HK-2 (cell line): Measurements from ENCODE around the gene SLC1A7.

Source experiments
- DNase-seq: peaks from one replicate; pipeline ENCODE4 v3.0.0-alpha.2; 2018; ENCODE audit not compliant: unreplicated experiment

SLC1A7 gene

DNA sequence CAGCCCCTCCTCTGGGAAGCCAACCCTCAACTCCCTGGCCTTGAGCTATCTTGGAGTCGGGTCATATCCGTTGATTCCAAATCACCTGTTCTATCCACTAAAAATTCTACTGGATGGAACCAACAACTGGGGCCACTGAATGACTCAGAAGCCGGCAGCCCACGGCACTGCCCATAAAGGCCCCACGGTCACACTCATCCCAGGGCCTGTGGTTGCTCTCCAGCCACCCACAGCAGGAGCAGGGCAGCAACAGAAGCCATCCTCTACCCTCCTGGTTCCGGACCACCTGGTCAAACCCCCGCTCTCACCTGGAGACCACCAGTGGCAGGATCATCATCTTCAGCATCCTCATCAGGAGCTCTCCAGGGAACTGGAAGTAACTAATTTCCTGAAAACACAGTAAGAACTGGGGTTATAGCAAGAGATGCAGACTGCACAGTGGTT lies 8.4 kb downstream of the SLC1A7 start:
- no peak for DNase-seq

DNA sequence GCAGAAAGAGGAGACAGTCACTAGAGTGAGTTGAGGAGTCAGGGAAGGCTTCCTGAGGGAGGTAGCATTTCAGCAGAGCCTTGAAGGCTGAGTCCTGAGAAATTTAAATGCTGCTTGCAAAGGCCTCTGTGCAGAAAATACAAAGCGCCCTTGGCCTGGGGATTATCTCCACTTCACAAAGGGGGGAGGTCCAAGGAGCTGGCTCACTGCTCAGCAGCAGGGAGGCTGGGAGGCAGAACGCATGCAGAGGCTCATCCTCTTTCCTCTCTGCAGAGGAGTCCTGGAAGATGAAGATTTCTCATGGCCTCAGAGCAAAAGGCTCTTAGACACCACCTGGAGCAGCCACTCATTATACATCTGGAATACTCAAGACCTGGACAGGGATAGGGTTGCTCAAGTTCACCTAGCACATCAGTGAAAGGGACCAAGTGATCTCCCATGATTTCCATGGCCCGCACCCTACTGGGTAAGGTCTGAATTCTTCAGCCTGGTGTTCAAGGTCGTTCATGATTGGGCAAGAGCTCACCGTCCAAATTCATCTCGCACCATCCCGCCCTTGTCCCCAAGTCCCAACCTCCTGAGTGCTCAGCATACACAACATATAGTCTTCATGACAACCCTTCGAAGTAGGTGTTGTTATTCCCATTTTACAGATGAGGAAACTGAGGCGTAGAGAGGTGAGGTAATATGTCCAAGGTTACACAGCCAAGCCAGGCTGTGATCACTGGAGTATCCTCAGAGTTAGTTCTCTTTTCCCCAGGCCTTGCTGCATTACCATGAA lies 9.0 kb downstream of the SLC1A7 start:
- no peak for DNase-seq

DNA sequence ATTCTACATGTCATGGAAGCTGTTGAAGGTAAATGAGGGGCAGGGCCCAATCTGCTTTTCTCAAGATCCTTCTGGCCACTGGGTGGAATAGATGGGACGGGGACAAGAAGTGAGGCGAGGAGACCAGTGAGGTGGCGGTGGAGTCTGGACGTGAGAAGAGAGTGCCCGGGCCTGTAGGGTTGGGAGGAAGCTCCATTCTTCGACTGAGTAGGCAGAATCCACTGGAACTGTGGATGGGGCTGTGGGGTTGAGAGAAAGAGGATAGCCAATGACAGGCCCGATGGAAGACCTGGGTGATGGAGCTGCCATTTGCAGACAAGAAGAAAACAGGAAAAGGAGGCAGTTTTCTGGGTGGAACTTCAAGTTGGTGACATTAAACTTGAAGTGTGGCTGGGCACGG lies 10.3 kb downstream of the SLC1A7 start:
- DNase-seq: no peak

DNA sequence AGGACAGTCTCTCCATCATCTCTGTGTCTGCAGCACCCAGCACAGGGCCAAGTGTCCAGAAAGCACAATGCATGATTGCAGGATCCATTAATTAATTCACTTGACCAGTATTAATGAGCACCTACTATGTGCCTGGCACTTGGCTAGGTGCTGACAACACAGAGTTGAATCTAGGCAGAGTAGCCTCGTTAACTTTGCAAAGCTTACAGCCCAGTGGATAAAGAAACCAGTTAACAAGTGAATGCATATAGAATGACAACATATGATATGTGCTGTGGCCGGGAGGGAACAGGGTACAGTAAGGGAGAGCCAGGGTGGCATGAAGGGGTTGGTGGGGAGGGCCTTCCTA lies 10.9 kb downstream of the SLC1A7 start:
- no peak for DNase-seq

- no peak for DNase-seq
Observed at GRCh38 chr1:53130878-53131589, 11.4 kb downstream of the SLC1A7 start.

DNA sequence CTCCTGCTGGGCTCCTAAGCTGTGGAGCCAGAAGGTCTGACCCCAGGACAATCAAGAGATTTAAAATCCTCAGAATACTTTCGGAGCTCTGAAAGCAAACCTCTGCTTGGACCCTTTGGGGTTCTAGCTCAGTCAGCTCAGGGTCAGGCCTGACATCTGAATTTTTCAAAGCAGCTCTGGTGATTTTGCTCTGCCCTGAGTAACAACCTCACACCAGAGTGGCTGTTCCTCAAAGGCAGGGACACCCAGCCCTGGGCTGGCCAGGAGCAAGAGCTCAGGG lies 11.9 kb downstream of the SLC1A7 start:
- DNase-seq: no peak

GRCh38 chr1:53129891-53130597 lies 12.4 kb downstream of the SLC1A7 start:
- no peak for DNase-seq

DNA sequence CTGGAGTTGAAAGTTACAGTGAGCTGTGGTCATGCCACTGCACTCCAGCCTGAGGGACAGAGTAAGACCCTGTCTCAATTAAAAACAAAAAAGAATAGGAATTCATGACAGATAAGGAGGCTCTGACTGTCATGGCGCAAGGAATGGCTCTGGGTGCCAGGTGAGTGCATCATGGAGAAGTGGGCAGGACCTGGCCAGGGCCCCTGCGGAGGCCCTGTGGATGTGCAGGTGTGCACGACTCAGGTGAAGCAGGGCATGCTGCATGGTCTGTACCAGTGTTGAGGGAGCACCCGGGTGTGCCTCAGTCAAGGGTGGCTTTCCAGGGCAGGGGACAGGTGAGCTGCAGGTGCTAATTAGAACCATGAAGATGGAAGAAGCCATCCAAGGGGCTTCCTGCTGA lies 14.0 kb downstream of the SLC1A7 start:
- no peak for DNase-seq

GRCh38 chr1:53127546-53127945 lies 14.9 kb downstream of the SLC1A7 start:
- DNase-seq: no peak

DNA sequence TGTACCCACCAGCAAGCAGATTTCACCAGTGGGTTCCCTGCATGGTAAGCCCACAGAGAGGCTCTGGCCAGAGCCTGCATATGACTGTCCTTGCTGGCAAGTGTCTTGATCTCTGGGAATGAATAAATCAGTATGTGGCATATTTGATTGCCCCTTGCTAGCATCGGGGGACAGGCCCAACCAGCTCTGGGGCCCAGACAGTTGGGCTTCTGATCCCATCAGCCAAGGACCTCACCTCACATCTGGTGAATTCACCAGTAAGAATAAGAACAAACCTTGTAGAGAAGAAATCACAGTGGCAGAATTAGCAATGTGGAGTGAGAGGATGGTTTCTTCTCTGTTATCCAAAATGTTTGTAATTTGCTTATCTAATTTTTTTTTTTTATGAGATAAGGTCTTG lies 15.9 kb downstream of the SLC1A7 start:
- no peak for DNase-seq

GRCh38 chr1:53125623-53126360 lies 16.6 kb downstream of the SLC1A7 start:
- no peak for DNase-seq

DNA sequence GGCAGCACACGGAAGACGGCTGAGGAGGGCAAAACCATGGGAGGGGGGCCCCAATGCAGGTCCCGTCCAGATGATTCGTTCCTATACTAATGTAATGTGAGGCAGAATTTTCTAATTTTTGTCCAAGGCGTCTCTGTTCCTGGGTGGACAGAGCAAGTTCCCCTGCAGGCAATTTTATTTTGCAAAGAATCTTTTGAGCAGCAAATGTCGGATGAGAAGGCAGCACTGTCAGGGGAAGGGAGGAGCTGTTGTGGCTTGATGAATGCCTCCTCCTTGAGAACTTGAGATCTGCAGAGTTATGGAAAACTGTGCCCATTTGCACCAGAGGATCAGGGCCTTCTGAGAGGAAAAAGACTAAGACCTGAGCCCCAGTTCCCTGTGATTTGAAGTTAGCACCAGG lies 17.3 kb downstream of the SLC1A7 start:
- no peak for DNase-seq

DNA sequence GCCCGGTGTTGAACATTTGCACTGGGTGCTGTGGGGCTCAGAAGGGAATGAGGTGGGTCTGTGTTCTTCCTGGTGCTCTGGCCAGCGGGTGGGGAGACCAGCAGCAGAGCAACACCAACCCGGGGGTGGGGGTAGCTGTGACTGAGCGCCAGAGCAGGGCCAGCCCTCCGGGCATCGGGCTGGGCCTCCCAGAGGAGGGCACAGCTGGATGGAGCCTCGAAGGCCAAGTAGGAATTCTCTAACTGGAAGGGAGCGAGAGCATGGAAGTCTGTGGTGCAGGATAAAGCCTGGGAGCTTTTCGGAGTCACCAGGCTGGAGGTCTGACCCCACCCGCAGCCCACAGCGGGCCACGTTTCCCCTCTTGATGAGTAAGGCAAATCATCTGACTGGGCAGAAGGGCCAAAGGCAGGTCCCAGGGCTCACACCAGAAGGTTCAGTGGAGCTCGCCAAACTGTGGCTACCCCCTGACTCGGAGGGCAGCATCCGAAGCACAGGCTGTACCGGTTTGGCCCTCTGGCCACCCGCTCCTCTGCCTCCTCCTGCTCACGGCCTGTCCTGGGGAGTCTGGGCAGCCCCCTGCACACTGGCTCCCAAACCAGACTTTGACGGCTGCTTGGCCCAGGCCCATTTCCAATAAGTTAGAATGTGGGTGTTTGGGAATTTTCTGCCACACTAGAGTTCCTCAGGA lies 18.8 kb downstream of the SLC1A7 start:
- DNase-seq: no peak

DNA sequence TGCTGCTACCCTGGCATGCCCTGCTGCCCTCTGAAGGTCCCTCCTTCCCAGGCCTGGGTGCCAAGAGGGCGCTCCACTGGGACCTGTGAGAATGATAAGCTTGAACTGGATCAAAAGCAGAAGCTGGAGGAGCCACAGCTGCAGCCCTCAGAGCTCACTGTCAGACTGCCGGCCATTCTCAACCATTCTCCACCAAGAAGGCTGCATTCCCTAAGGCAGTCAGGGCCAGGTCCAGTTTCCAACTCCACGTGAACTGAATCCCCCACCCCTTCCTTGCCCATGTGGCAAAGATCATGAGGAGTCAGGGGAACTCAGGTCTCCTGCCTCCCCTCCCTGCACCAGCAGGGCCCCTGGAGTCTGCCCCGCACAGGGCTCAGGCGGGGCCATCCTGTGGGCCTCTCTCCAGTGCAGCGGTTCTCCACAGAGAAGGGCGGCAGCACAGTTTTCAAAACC lies 19.5 kb downstream of the SLC1A7 start:
- no peak for DNase-seq

DNA sequence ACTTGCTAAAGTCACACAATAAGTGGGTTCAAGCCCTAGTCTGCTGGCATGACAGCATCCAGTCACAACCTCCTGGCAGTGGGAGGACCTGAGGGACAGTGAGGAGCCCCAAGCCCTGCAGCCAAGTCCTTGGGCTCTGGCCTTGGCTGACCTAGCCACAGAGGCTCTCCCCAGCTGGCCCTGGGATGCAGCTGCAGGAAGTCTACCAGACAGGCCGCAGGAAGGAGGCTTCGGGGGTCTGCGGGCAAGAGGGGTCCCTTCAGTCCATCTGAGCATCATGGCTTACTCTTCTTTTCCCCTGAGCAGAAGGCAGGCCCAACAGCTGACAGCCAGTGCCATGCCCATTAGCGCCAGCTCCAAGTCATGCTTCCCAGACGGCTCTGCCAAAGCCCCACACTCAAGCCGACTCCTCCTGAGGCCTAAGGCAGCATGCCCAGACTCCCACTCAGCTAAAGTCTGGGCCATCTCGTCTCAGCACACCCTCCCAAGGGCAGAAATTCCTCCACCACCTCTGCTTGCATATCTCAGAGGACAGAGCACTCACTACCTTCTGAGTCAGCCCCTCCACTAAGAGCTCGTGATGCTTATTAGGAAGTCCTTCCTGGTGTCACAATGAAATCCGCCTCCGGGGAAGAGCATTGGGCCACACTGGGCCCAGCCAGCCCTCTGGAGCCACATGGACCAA lies 20.1 kb downstream of the SLC1A7 start:
- no peak for DNase-seq

GRCh38 chr1:53121319-53122172 lies 20.9 kb downstream of the SLC1A7 start:
- DNase-seq: no peak

DNA sequence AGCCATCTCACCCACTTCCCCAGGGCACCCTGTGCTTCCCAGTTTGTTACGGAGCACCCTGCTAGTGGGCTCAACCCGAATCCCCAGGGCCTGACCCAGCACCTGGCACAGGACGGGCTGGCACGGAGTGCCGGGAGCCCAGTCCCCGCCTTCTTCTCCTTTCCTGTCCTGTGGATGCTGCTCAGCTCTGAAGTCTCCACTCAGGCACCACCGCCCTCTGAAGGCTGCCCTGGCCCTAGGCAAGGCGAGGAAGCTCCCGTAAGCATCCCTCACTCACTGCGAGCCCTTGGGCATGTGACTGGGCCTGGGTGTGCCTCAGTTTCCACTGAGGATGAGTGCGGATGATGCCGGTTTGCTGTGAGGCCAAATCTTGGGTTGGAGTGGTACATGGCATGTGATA lies 21.8 kb downstream of the SLC1A7 start:
- no peak for DNase-seq

- DNase-seq: no peak
Observed at GRCh38 chr1:53117836-53118235, 24.6 kb downstream of the SLC1A7 start.

- no peak for DNase-seq
Observed at GRCh38 chr1:53116933-53117600, 25.4 kb downstream of the SLC1A7 start.
